ENCODE measurements around the gene PSMD3.

The PSMD3 gene

GRCh38 chr17:40024901-40025300, 44.3 kb downstream of the PSMD3 start:
- no peak for DNase-seq

GRCh38 chr17:40025559-40025958, 45.0 kb downstream of the PSMD3 start:
- DNase-seq = no peak

- no peak for DNase-seq
Measured at GRCh38 chr17:40025991-40026815, 45.6 kb downstream of the PSMD3 start.

GRCh38 chr17:40026816-40027613, 46.4 kb downstream of the PSMD3 start:
- DNase-seq = no peak

- DNase-seq = no peak
Measured at GRCh38 chr17:40027614-40028012, 47.0 kb downstream of the PSMD3 start.

- DNase-seq = no peak
Measured at GRCh38 chr17:40028595-40028994, 48.0 kb downstream of the PSMD3 start.

- DNase-seq = no peak
Measured at GRCh38 chr17:40031706-40032105, 51.1 kb downstream of the PSMD3 start.

GRCh38 chr17:40032322-40033320, 52.0 kb downstream of the PSMD3 start:
- DNase-seq = no peak

GRCh38 chr17:40033339-40033738, 52.7 kb downstream of the PSMD3 start:
- no peak for DNase-seq

GRCh38 chr17:40034426-40035161, 54.0 kb downstream of the PSMD3 start:
- no peak for DNase-seq

GRCh38 chr17:40035162-40035559, 54.6 kb downstream of the PSMD3 start:
- DNase-seq = no peak

GRCh38 chr17:40038882-40039513, 58.4 kb downstream of the PSMD3 start:
- DNase-seq = no peak

- DNase-seq = no peak
Measured at GRCh38 chr17:40041196-40041595, 60.6 kb downstream of the PSMD3 start.

Data from activated gamma-delta T cell (primary cell).